Measurements from ENCODE around the gene FAM149A.

GRCh38 chr4:186191200-186192065 lies 86.9 kb downstream of the FAM149A start, which contains the start of gene CYP4V2:
- TF ChIP-seq CTCF (IDR thresholded peaks at IDR 0.05; ENCODE audit: insufficient read depth, low read depth, low read length) (no peak), EZH2 (IDR thresholded peaks at IDR 0.05; ENCODE audit: insufficient read depth, low read length) (no peak)
